DOHH2 (cell line): ENCODE data around the gene SKAP1.

Experiments used
- H3F3A ChIP-seq: fragments of 200-600 bp; sonication (generic), shearing (Covaris generic); 2 replicates; pipeline ENCODE4 v1.6.0; 2016; ENCODE audit warnings: antibody characterized with exemption, mild to moderate bottlenecking; ENCODE audit not compliant: control insufficient read depth, insufficient read depth
- H3K27ac ChIP-seq: fragments of 200-600 bp; sonication (generic); 2 replicates; pipeline ENCODE4 v1.5.1; 2014; ENCODE audit warnings: low read depth, mild to moderate bottlenecking, low read length, moderate library complexity
- H3K27me3 ChIP-seq: fragments of 200-600 bp; sonication (generic); 2 replicates; pipeline ENCODE4 v1.6.1; 2014; ENCODE audit warnings: mild to moderate bottlenecking, low read length, mixed read lengths; ENCODE audit not compliant: control insufficient read depth
- H3K36me3 ChIP-seq: fragments of 200-600 bp; sonication (generic); 2 replicates; pipeline ENCODE4 v1.6.1; 2014; ENCODE audit warnings: mild to moderate bottlenecking, low read length, moderate library complexity, mixed read lengths; ENCODE audit not compliant: control insufficient read depth
- H3K4me1 ChIP-seq: fragments of 200-600 bp; sonication (generic); 2 replicates; pipeline ENCODE4 v1.6.1; 2014; ENCODE audit warnings: mild to moderate bottlenecking, low read length, mixed read lengths; ENCODE audit not compliant: control insufficient read depth
- H3K4me2 ChIP-seq: fragments of 200-600 bp; sonication (generic); 2 replicates; pipeline ENCODE4 v1.6.0; 2014; ENCODE audit warnings: mild to moderate bottlenecking, low read length, moderate library complexity
- H3K4me3 ChIP-seq: fragments of 200-600 bp; sonication (generic); 2 replicates; pipeline ENCODE4 v1.5.1; 2014; ENCODE audit warnings: mild to moderate bottlenecking, low read length, mixed read lengths
- H3K79me2 ChIP-seq: fragments of 200-600 bp; sonication (generic); 2 replicates; pipeline ENCODE4 v1.6.1; 2014; ENCODE audit warnings: mild to moderate bottlenecking, low read length, mixed read lengths; ENCODE audit not compliant: control insufficient read depth
- H3K9me2 ChIP-seq: fragments of 200-600 bp; sonication (generic); replicated peaks from 2 replicates; pipeline ENCODE4 v1.6.1; 2014; ENCODE audit warnings: mild to moderate bottlenecking, low read length, mixed read lengths; ENCODE audit not compliant: control insufficient read depth
- H3K9me3 ChIP-seq: fragments of 200-600 bp; sonication (generic); 2 replicates; pipeline ENCODE4 v1.6.1; 2014; ENCODE audit warnings: antibody characterized with exemption, low read length, mixed read lengths; ENCODE audit not compliant: control insufficient read depth, insufficient read depth
- H4K20me1 ChIP-seq: fragments of 200-600 bp; sonication (generic); 2 replicates; pipeline ENCODE4 v1.6.0; 2014; ENCODE audit warnings: low read depth, mild to moderate bottlenecking, antibody characterized with exemption, low read length, moderate library complexity; ENCODE audit not compliant: control insufficient read depth, insufficient read depth
- EZH2phosphoT487 ChIP-seq: fragments of 200-600 bp; sonication (generic); IDR thresholded peaks from 2 replicates; pipeline ENCODE4 v1.6.1; 2017; ENCODE audit warnings: borderline replicate concordance, mild to moderate bottlenecking, antibody characterized with exemption, low read length, moderate library complexity, mixed read lengths
- TF ChIP-seq, protein P1 (sequence below): fragments of 200-600 bp; sonication (generic); IDR thresholded peaks from one replicate; pipeline ENCODE4 v1.5.1; 2014; ENCODE audit warnings: antibody characterized with exemption, mild to moderate bottlenecking, low read depth, low read length; ENCODE audit not compliant: poor library complexity, severe bottlenecking

SKAP1 gene

GRCh38 chr17:48262982-48263730, 166.9 kb downstream of the SKAP1 start:
- H3K36me3 ChIP-seq: no peaks in the 10 kb centered on the region
- no peaks in the 10 kb centered on the region for H4K20me1 ChIP-seq
- peaks cover 8% of the 10 kb centered on the region for H3K27me3 ChIP-seq
- H3F3A ChIP-seq: no peaks in the 10 kb centered on the region
- no peak overlapping the region for H3K4me3 ChIP-seq
- no peak overlapping the region for H3K4me2 ChIP-seq
- no peak for TF ChIP-seq EZH2phosphoT487
- TF ChIP-seq, protein P1, sequence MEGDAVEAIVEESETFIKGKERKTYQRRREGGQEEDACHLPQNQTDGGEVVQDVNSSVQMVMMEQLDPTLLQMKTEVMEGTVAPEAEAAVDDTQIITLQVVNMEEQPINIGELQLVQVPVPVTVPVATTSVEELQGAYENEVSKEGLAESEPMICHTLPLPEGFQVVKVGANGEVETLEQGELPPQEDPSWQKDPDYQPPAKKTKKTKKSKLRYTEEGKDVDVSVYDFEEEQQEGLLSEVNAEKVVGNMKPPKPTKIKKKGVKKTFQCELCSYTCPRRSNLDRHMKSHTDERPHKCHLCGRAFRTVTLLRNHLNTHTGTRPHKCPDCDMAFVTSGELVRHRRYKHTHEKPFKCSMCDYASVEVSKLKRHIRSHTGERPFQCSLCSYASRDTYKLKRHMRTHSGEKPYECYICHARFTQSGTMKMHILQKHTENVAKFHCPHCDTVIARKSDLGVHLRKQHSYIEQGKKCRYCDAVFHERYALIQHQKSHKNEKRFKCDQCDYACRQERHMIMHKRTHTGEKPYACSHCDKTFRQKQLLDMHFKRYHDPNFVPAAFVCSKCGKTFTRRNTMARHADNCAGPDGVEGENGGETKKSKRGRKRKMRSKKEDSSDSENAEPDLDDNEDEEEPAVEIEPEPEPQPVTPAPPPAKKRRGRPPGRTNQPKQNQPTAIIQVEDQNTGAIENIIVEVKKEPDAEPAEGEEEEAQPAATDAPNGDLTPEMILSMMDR: peak; percentile 53
- no peaks in the 10 kb centered on the region for H3K4me1 ChIP-seq
- no peaks in the 10 kb centered on the region for H3K9me3 ChIP-seq
- no peaks in the 10 kb centered on the region for H3K79me2 ChIP-seq
- H3K27ac ChIP-seq: no peak overlapping the region
- no peaks in the 10 kb centered on the region for H3K9me2 ChIP-seq

- Histone ChIP-seq H3K9me3 (no peaks in the 10 kb centered on the region), H3F3A (no peaks in the 10 kb centered on the region), H3K27ac (no peak overlapping the region), H3K4me1 (no peaks in the 10 kb centered on the region), H3K9me2 (no peaks in the 10 kb centered on the region), H3K4me3 (no peak overlapping the region), H3K4me2 (no peak overlapping the region), H3K79me2 (no peaks in the 10 kb centered on the region), H3K36me3 (no peaks in the 10 kb centered on the region), H4K20me1 (no peaks in the 10 kb centered on the region), H3K27me3 (peaks cover 17% of the 10 kb centered on the region)
- TF ChIP-seq EZH2phosphoT487: no peak
- TF ChIP-seq, protein P1: peak; percentile 74
These were observed 168.6 kb downstream of the SKAP1 start for GRCh38 chr17:48261297-48261880.

DNA sequence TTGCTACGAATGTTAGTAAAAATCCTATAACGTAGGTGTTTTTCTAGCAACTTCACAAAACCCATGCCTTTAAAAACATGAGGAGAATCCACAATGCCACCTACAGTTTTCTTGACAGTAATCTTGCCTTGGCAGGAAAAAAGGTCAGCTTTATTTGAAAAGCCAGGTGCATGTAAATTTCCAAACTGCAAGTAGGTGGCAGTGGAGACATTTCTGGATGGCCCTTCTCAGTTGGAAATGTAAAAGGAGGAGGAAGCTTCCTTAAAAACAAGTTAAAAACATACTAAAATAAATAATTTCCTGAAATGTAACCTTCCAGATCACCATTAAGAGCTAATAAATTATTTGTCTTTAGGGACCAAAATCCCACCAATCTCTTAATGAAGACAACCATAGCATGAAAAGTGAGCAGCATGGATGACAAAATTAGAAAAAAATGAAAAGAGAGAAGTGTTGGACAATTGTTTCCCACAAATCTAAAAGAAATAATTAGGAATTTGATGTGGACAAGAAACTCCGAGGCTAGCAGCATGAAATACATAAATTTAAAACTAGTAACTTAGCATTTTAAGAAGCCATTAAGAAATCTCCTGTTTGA, 170.2 kb downstream of the SKAP1 start:
- Histone ChIP-seq H3K9me3 (no peaks in the 10 kb centered on the region), H3K9me2 (no peaks in the 10 kb centered on the region), H3K27me3 (peaks cover 20% of the 10 kb centered on the region), H3K36me3 (no peaks in the 10 kb centered on the region), H3K79me2 (no peaks in the 10 kb centered on the region), H3F3A (no peaks in the 10 kb centered on the region), H3K4me1 (no peaks in the 10 kb centered on the region), H4K20me1 (no peaks in the 10 kb centered on the region), H3K4me2 (no peak overlapping the region), H3K4me3 (no peak overlapping the region), H3K27ac (no peak overlapping the region)
- TF ChIP-seq, protein P1: peak; percentile 55
- no peak for TF ChIP-seq EZH2phosphoT487
